Subcutaneous abdominal adipose tissue (tissue), 5 donors: ENCODE data around the gene PPP1R2B.
"Not testable (repeated sequence)": the region's sequence is repeated elsewhere in the genome, so short reads cannot be mapped to it uniquely, and the experiment has no call there.

Experiments
- H3K27ac ChIP-seq: one replicate; pipeline ENCODE4 v1.7.0; 2013; ENCODE audit warnings: low read depth, mild to moderate bottlenecking, inconsistent platforms, low read length, moderate library complexity
- H3K27me3 ChIP-seq, 5 donors: one replicate each; pipeline ENCODE4 v1.7.0; 2013; ENCODE audit warnings: low read length in 5 of 5, inconsistent platforms in 1 of 5; ENCODE audit not compliant: control insufficient read depth in 5 of 5, insufficient read depth in 4 of 5
- H3K36me3 ChIP-seq, 5 donors: one replicate each; pipeline ENCODE4 v1.7.0; 2013; ENCODE audit warnings: low read length in 5 of 5; ENCODE audit not compliant: control insufficient read depth in 5 of 5, insufficient read depth in 5 of 5
- H3K4me1 ChIP-seq, 5 donors: one replicate each; pipeline ENCODE4 v1.7.0; 2013; ENCODE audit warnings: low read length in 5 of 5, mild to moderate bottlenecking in 3 of 5, moderate library complexity in 1 of 5; ENCODE audit not compliant: control insufficient read depth in 5 of 5, insufficient read depth in 5 of 5
- H3K4me3 ChIP-seq, 5 donors: one replicate each; pipeline ENCODE4 v1.7.0; 2013; ENCODE audit warnings: low read length in 5 of 5, low read depth in 1 of 5
- H3K9ac ChIP-seq, 5 donors: one replicate each; pipeline ENCODE4 v1.7.0; 2013; ENCODE audit warnings: low read length in 5 of 5, mild to moderate bottlenecking in 4 of 5, moderate library complexity in 3 of 5
- H3K9me3 ChIP-seq, 5 donors: one replicate each; pipeline ENCODE4 v1.7.0; 2013; ENCODE audit warnings: low read length in 5 of 5; ENCODE audit not compliant: control insufficient read depth in 5 of 5
- donor health status: healthy.
- donor health status: healthy.
- donor health status: healthy.
- donor health status: healthy.
- donor health status: healthy.

Gene PPP1R2B

GRCh38 chr5:156825688-156826087 is 24.4 kb upstream of the PPP1R2B start:
- H3K9me3 ChIP-seq, result no peaks in the 10 kb centered on the region
- no peak overlapping the region for H3K9ac ChIP-seq
- no peak overlapping the region for H3K4me3 ChIP-seq
- H3K36me3 ChIP-seq, result no peaks in the 10 kb centered on the region
- no peaks in the 10 kb centered on the region for H3K4me1 ChIP-seq
- no peaks in the 10 kb centered on the region for H3K27me3 ChIP-seq
- H3K27ac ChIP-seq, result no peak overlapping the region

- H3K36me3 ChIP-seq, result no peaks in the 10 kb centered on the region
- no peak overlapping the region for H3K27ac ChIP-seq
- H3K4me3 ChIP-seq, result no peak overlapping the region
- no peaks in the 10 kb centered on the region for H3K4me1 ChIP-seq
- H3K9me3 ChIP-seq, result no peaks in the 10 kb centered on the region
- no peaks in the 10 kb centered on the region for H3K27me3 ChIP-seq
- no peak overlapping the region for H3K9ac ChIP-seq
These were observed 23.9 kb upstream of the PPP1R2B start for GRCh38 chr5:156826150-156826549.

- H3K4me1 ChIP-seq, result peaks cover 0 to 9% (median 0%) of the 10 kb centered on the region in 5 donors
- no peaks in the 10 kb centered on the region for H3K36me3 ChIP-seq
- no peaks in the 10 kb centered on the region for H3K27me3 ChIP-seq
- H3K9me3 ChIP-seq, result no peaks in the 10 kb centered on the region
- no peak overlapping the region for H3K27ac ChIP-seq
- H3K4me3 ChIP-seq, result no peak overlapping the region
- H3K9ac ChIP-seq, result no peak overlapping the region
These were observed 15.2 kb upstream of the PPP1R2B start for GRCh38 chr5:156834916-156835315.

GRCh38 chr5:156835905-156836304 is 14.2 kb upstream of the PPP1R2B start:
- Histone ChIP-seq H3K27me3 (no peaks in the 10 kb centered on the region), H3K4me1 (peaks cover 0 to 9% (median 0%) of the 10 kb centered on the region in 5 donors), H3K9me3 (no peaks in the 10 kb centered on the region), H3K36me3 (no peaks in the 10 kb centered on the region), H3K4me3 (no peak overlapping the region), H3K9ac (no peak overlapping the region), H3K27ac (no peak overlapping the region)

- no peaks in the 10 kb centered on the region for H3K27me3 ChIP-seq
- no peak overlapping the region for H3K27ac ChIP-seq
- H3K4me3 ChIP-seq, result no peak overlapping the region
- H3K36me3 ChIP-seq, result no peaks in the 10 kb centered on the region
- H3K4me1 ChIP-seq, result peaks cover 0 to 9% (median 0%) of the 10 kb centered on the region in 5 donors
- no peaks in the 10 kb centered on the region for H3K9me3 ChIP-seq
- H3K9ac ChIP-seq, result no peak overlapping the region
These were observed 13.2 kb upstream of the PPP1R2B start for GRCh38 chr5:156836846-156837245.

GRCh38 chr5:156838961-156839360 is 11.1 kb upstream of the PPP1R2B start:
- Histone ChIP-seq H3K9ac (no peak overlapping the region), H3K9me3 (no peaks in the 10 kb centered on the region), H3K27me3 (no peaks in the 10 kb centered on the region), H3K27ac (no peak overlapping the region), H3K4me3 (no peak overlapping the region), H3K4me1 (peaks cover 0 to 19% (median 7%) of the 10 kb centered on the region in 5 donors), H3K36me3 (no peaks in the 10 kb centered on the region)

- Histone ChIP-seq H3K36me3 (no peaks in the 10 kb centered on the region), H3K27ac (no peak overlapping the region), H3K9me3 (no peaks in the 10 kb centered on the region), H3K4me1 (peaks cover 0 to 15% (median 7%) of the 10 kb centered on the region in 5 donors), H3K4me3 (no peak overlapping the region), H3K27me3 (no peaks in the 10 kb centered on the region), H3K9ac (no peak overlapping the region)
These were observed 8.4 kb upstream of the PPP1R2B start for GRCh38 chr5:156841737-156842136.

GRCh38 chr5:156846914-156847313 is 3.2 kb upstream of the PPP1R2B start:
- Histone ChIP-seq H3K9me3 (peaks cover 2 to 14% (median 6%) of the 10 kb centered on the region in 5 donors), H3K4me1 (peaks cover 0 to 10% (median 3%) of the 10 kb centered on the region in 5 donors), H3K27me3 (no peaks in the 10 kb centered on the region), H3K27ac (no peak overlapping the region), H3K36me3 (no peaks in the 10 kb centered on the region), H3K4me3 (no peak overlapping the region), H3K9ac (no peak overlapping the region)

GRCh38 chr5:156848447-156848846 is 1.6 kb upstream of the PPP1R2B start:
- not testable (repeated sequence) for H3K4me1 ChIP-seq, H3K9ac ChIP-seq, H3K4me3 ChIP-seq, H3K27me3 ChIP-seq, H3K27ac ChIP-seq, H3K36me3 ChIP-seq
- H3K9me3 ChIP-seq, result peaks cover 2 to 14% (median 6%) of the 10 kb centered on the region in 5 donors

GRCh38 chr5:156851880-156852279 is 1.8 kb downstream of the PPP1R2B start:
- no peaks in the 10 kb centered on the region for H3K36me3 ChIP-seq
- no peak overlapping the region for H3K27ac ChIP-seq
- H3K27me3 ChIP-seq, result no peaks in the 10 kb centered on the region
- no peak overlapping the region for H3K9ac ChIP-seq
- H3K4me3 ChIP-seq, result no peak overlapping the region
- peaks cover 2 to 20% (median 16%) of the 10 kb centered on the region in 5 donors for H3K9me3 ChIP-seq
- no peaks in the 10 kb centered on the region for H3K4me1 ChIP-seq

- not testable (repeated sequence) for H3K4me3 ChIP-seq, H3K27me3 ChIP-seq, H3K36me3 ChIP-seq, H3K4me1 ChIP-seq, H3K9ac ChIP-seq, H3K27ac ChIP-seq
- H3K9me3 ChIP-seq, result peaks cover 2 to 20% (median 16%) of the 10 kb centered on the region in 5 donors
These were observed 3.0 kb downstream of the PPP1R2B start for GRCh38 chr5:156853055-156853454.
